T-helper 17 cell (primary cell): Measurements from ENCODE around the gene POU2AF3. TPM values are rescaled to one million over a fixed set of nuclear protein-coding genes. Genes with fewer than 3 reads are reported as not detected.
A peak's percentile ranks its signal among the peaks of the same experiment; 100 is the strongest.

Experiments used
- ATAC-seq: fragments of 150-1000 bp; cut with Tn5 transposase; 2 replicates; pipeline ENCODE4 v1.10.0; 2021; ENCODE audit warnings: mild to moderate bottlenecking, moderate library complexity
- DNase-seq, 3 donors: peaks; one replicate each; pipeline versions ENCODE4 v3.0.0 to v3.0.0-alpha.2; 2020 to 2021
- H3K9me3 ChIP-seq: one replicate; pipeline ENCODE4 v1.7.0; 2013; ENCODE audit warnings: low read length, mild to moderate bottlenecking; ENCODE audit not compliant: control insufficient read depth, poor library complexity, severe bottlenecking
- H3K27ac Mint-ChIP-seq: one replicate; pipeline ENCODE4 v1.8.0; 2022; ENCODE audit warnings: mild to moderate bottlenecking, moderate library complexity, mixed read lengths
- H3K27me3 Mint-ChIP-seq: one replicate; pipeline ENCODE4 v1.8.0; 2022; ENCODE audit warnings: mixed read lengths
- H3K36me3 Mint-ChIP-seq: one replicate; pipeline ENCODE4 v1.8.0; 2022; ENCODE audit warnings: low read depth, mixed read lengths
- H3K4me1 Mint-ChIP-seq: one replicate; pipeline ENCODE4 v1.8.0; 2022; ENCODE audit warnings: mild to moderate bottlenecking, mixed read lengths
- H3K4me3 Mint-ChIP-seq: one replicate; pipeline ENCODE4 v1.8.0; 2022; ENCODE audit warnings: mild to moderate bottlenecking, moderate library complexity, mixed read lengths
- total RNA-seq, 4 donors: library from RNA in 2 of 4; stranded (reverse) in 2 of 4; gene quantifications; one replicate each; pipeline ENCODE4 v1.2.3 and lab custom pipeline; 2022 to 2026

The POU2AF3 gene
- total RNA-seq, 2 donors from 2014 or later, result not detected

GRCh38 chr11:111354601-111354891, 56.2 kb downstream of the POU2AF3 start:
- H3K4me3 Mint-ChIP-seq, result no peak overlapping the region
- H3K4me1 Mint-ChIP-seq, result no peaks in the 10 kb centered on the region
- H3K9me3 ChIP-seq, result no peaks in the 10 kb centered on the region
- ATAC-seq, result no peak
- H3K27me3 Mint-ChIP-seq, result peaks cover 5% of the 10 kb centered on the region
- no peak for DNase-seq
- no peak overlapping the region for H3K27ac Mint-ChIP-seq
- no peaks in the 10 kb centered on the region for H3K36me3 Mint-ChIP-seq

GRCh38 chr11:111355101-111355500, 56.8 kb downstream of the POU2AF3 start:
- DNase-seq, result no peak
- no peaks in the 10 kb centered on the region for H3K9me3 ChIP-seq
- peaks cover 5% of the 10 kb centered on the region for H3K27me3 Mint-ChIP-seq

GRCh38 chr11:111355956-111356659, 57.8 kb downstream of the POU2AF3 start:
- no peaks in the 10 kb centered on the region for H3K9me3 ChIP-seq
- Mint-ChIP-seq H3K4me1 (no peaks in the 10 kb centered on the region), H3K4me3 (no peak overlapping the region), H3K36me3 (no peaks in the 10 kb centered on the region), H3K27me3 (no peaks in the 10 kb centered on the region), H3K27ac (peak overlapping the region; percentile 19)
- ATAC-seq (no peak), DNase-seq (no peak)

More at GRCh38 chr11:111355101-111355500, 56.8 kb downstream of the POU2AF3 start:
- H3K4me3 Mint-ChIP-seq, result no peak overlapping the region
- no peaks in the 10 kb centered on the region for H3K36me3 Mint-ChIP-seq
- no peak overlapping the region for H3K27ac Mint-ChIP-seq
- H3K4me1 Mint-ChIP-seq, result no peaks in the 10 kb centered on the region
- ATAC-seq, result no peak

- H3K4me1 Mint-ChIP-seq, result no peaks in the 10 kb centered on the region
- ATAC-seq, result no peak
- no peak overlapping the region for H3K27ac Mint-ChIP-seq
- H3K4me3 Mint-ChIP-seq, result no peak overlapping the region
- DNase-seq, result no peak
- H3K9me3 ChIP-seq, result no peaks in the 10 kb centered on the region
- H3K27me3 Mint-ChIP-seq, result no peaks in the 10 kb centered on the region
- H3K36me3 Mint-ChIP-seq, result no peaks in the 10 kb centered on the region
These were observed 58.3 kb downstream of the POU2AF3 start for GRCh38 chr11:111356660-111357048.

GRCh38 chr11:111357150-111358037, 59.0 kb downstream of the POU2AF3 start:
- H3K36me3 Mint-ChIP-seq, result no peaks in the 10 kb centered on the region
- no peak overlapping the region for H3K27ac Mint-ChIP-seq
- ATAC-seq (no peak), DNase-seq (no peak)
- no peaks in the 10 kb centered on the region for H3K9me3 ChIP-seq
- peaks cover 1% of the 10 kb centered on the region for H3K4me1 Mint-ChIP-seq
- H3K27me3 Mint-ChIP-seq, result no peaks in the 10 kb centered on the region
- H3K4me3 Mint-ChIP-seq, result no peak overlapping the region

Other genes with a start within 250 kb of the POU2AF3 start
- not detected for gene POU2AF2, start 52.8 kb upstream of the POU2AF3 start, total RNA-seq
- 10 to 100 TPM in 1 of 2 donors, 1 to 10 TPM in 1; 1.6 to 10.5 TPM for gene POU2AF1, start 80.7 kb downstream of the POU2AF3 start, total RNA-seq
- gene BTG4, start 213.8 kb downstream of the POU2AF3 start, total RNA-seq, result not detected
- gene HOATZ, start 216.2 kb downstream of the POU2AF3 start, total RNA-seq, result not detected
- 1 to 10 TPM in 1 of 2 donors, not detected in 1; 1.4 TPM for gene LAYN, start 242.2 kb downstream of the POU2AF3 start, total RNA-seq